ENCODE measurements around the gene ZNF831.
A peak's percentile ranks its signal among the peaks of the same experiment; 100 is the strongest.

Gene ZNF831

GRCh38 chr20:59141818-59142581 lies 21.6 kb upstream of the ZNF831 start:
- peak; percentile 29 for DNase-seq (ENCODE audit: low spot score)

GRCh38 chr20:59143326-59143725 lies 20.3 kb upstream of the ZNF831 start:
- DNase-seq (ENCODE audit: low spot score) = no peak

- no peak for DNase-seq (ENCODE audit: low spot score)
These were observed 19.3 kb upstream of the ZNF831 start for GRCh38 chr20:59144179-59144830.

GRCh38 chr20:59144831-59145196 lies 18.8 kb upstream of the ZNF831 start:
- DNase-seq (ENCODE audit: low spot score) = no peak

- peak; percentile 32 for DNase-seq (ENCODE audit: low spot score)
These were observed 18.2 kb upstream of the ZNF831 start for GRCh38 chr20:59145247-59145923.

GRCh38 chr20:59145924-59146779 lies 17.5 kb upstream of the ZNF831 start:
- DNase-seq (ENCODE audit: low spot score) = no peak

GRCh38 chr20:59146780-59147565 lies 16.6 kb upstream of the ZNF831 start:
- no peak for DNase-seq (ENCODE audit: low spot score)

- no peak for DNase-seq (ENCODE audit: low spot score)
These were observed 16.0 kb upstream of the ZNF831 start for GRCh38 chr20:59147586-59147985.

GRCh38 chr20:59148701-59149493 lies 14.7 kb upstream of the ZNF831 start:
- DNase-seq (ENCODE audit: low spot score) = no peak

GRCh38 chr20:59149678-59150504 lies 13.7 kb upstream of the ZNF831 start:
- no peak for DNase-seq (ENCODE audit: low spot score)

- no peak for DNase-seq (ENCODE audit: low spot score)
These were observed 12.8 kb upstream of the ZNF831 start for GRCh38 chr20:59150821-59151251.

- DNase-seq (ENCODE audit: low spot score) = no peak
These were observed 12.2 kb upstream of the ZNF831 start for GRCh38 chr20:59151391-59151790.

- no peak for DNase-seq (ENCODE audit: low spot score)
These were observed 11.8 kb upstream of the ZNF831 start for GRCh38 chr20:59151820-59152219.

- no peak for DNase-seq (ENCODE audit: low spot score)
These were observed 10.9 kb upstream of the ZNF831 start for GRCh38 chr20:59152559-59153354.

GRCh38 chr20:59153355-59153681 lies 10.3 kb upstream of the ZNF831 start:
- no peak for DNase-seq (ENCODE audit: low spot score)

- DNase-seq (ENCODE audit: low spot score) = no peak
These were observed 9.8 kb upstream of the ZNF831 start for GRCh38 chr20:59153832-59154231.

- no peak for DNase-seq (ENCODE audit: low spot score)
These were observed 9.2 kb upstream of the ZNF831 start for GRCh38 chr20:59154317-59155013.

GRCh38 chr20:59157064-59157463 lies 6.6 kb upstream of the ZNF831 start:
- DNase-seq (ENCODE audit: low spot score) = no peak

Measured in SW480 (cell line).